NCI-H1105 (cell line): ENCODE measurements around the gene SEMA3A.
"Not testable (repeated sequence)": the region's sequence is repeated elsewhere in the genome, so short reads cannot be mapped to it uniquely, and the experiment has no call there.

ENCODE experiments used
- DNase-seq: peaks from one replicate; lab custom pipeline; 2025; lab: John Stamatoyannopoulos, UW

SEMA3A gene

GRCh38 chr7:84152995-84153394 lies 41.6 kb downstream of the SEMA3A start:
- no peak for DNase-seq

- not testable (repeated sequence) for DNase-seq
These were observed 44.2 kb downstream of the SEMA3A start for GRCh38 chr7:84150370-84150769.

- DNase-seq: no peak
These were observed 45.0 kb downstream of the SEMA3A start for GRCh38 chr7:84149573-84149972.

GRCh38 chr7:84145892-84146291 lies 48.7 kb downstream of the SEMA3A start:
- DNase-seq: no peak

- no peak for DNase-seq
These were observed 49.7 kb downstream of the SEMA3A start for GRCh38 chr7:84144935-84145334.

GRCh38 chr7:84144480-84144879 lies 50.1 kb downstream of the SEMA3A start:
- DNase-seq: no peak

GRCh38 chr7:84142726-84143125 lies 51.9 kb downstream of the SEMA3A start:
- no peak for DNase-seq

- no peak for DNase-seq
These were observed 54.4 kb downstream of the SEMA3A start for GRCh38 chr7:84139986-84140729.

GRCh38 chr7:84138411-84138810 lies 56.2 kb downstream of the SEMA3A start:
- no peak for DNase-seq

GRCh38 chr7:84137812-84138211 lies 56.8 kb downstream of the SEMA3A start:
- DNase-seq: no peak

GRCh38 chr7:84136809-84137208 lies 57.8 kb downstream of the SEMA3A start:
- DNase-seq: no peak

GRCh38 chr7:84136336-84136735 lies 58.3 kb downstream of the SEMA3A start:
- no peak for DNase-seq

- no peak for DNase-seq
These were observed 60.4 kb downstream of the SEMA3A start for GRCh38 chr7:84134169-84134568.

- no peak for DNase-seq
These were observed 68.9 kb downstream of the SEMA3A start for GRCh38 chr7:84125654-84126053.

GRCh38 chr7:84123965-84124547 lies 70.5 kb downstream of the SEMA3A start:
- no peak for DNase-seq

- no peak for DNase-seq
These were observed 71.8 kb downstream of the SEMA3A start for GRCh38 chr7:84122582-84123360.

GRCh38 chr7:84117304-84117703 lies 77.3 kb downstream of the SEMA3A start:
- no peak for DNase-seq

GRCh38 chr7:84113906-84114850 lies 80.4 kb downstream of the SEMA3A start:
- no peak for DNase-seq

- no peak for DNase-seq
These were observed 81.3 kb downstream of the SEMA3A start for GRCh38 chr7:84113286-84113685.

GRCh38 chr7:84112771-84113170 lies 81.8 kb downstream of the SEMA3A start:
- DNase-seq: no peak

- DNase-seq: no peak
These were observed 82.7 kb downstream of the SEMA3A start for GRCh38 chr7:84111842-84112241.

GRCh38 chr7:84110400-84110799 lies 84.2 kb downstream of the SEMA3A start:
- no peak for DNase-seq
